Neural cell (in vitro differentiated cells): ENCODE data around the gene HRH1. TPM values are rescaled to one million over a fixed set of nuclear protein-coding genes. Genes with fewer than 3 reads are reported as not detected.

ENCODE experiments used
- H2AFZ ChIP-seq: fragments of 200-600, 300-800 bp; sonication (generic), shearing (Covaris generic); 2 replicates; pipeline ENCODE4 v1.6.0; 2014; ENCODE audit warnings: low read depth, mild to moderate bottlenecking, antibody characterized with exemption, low read length, moderate library complexity
- H3F3A ChIP-seq: fragments of 200-600 bp; shearing (Covaris generic); 2 replicates; pipeline ENCODE4 v1.6.1; 2016; ENCODE audit warnings: mild to moderate bottlenecking, moderate library complexity, mixed read lengths, antibody characterized with exemption, low read length; ENCODE audit not compliant: insufficient read depth, poor library complexity, severe bottlenecking
- H3K27ac ChIP-seq: fragments of 200-600, 300-800 bp; sonication (generic), shearing (Covaris generic); 2 replicates; pipeline ENCODE4 v1.5.1; 2014; ENCODE audit warnings: mild to moderate bottlenecking, low read length, moderate library complexity
- H3K27me3 ChIP-seq: fragments of 300-800, 200-600 bp; sonication (generic), shearing (Covaris generic); 2 replicates; pipeline ENCODE4 v1.6.0; 2014; ENCODE audit warnings: mild to moderate bottlenecking, low read depth, low read length, moderate library complexity; ENCODE audit not compliant: insufficient read depth
- H3K36me3 ChIP-seq: fragments of 300-800, 200-600 bp; sonication (generic), shearing (Covaris generic); 2 replicates; pipeline ENCODE4 v1.5.1; 2014; ENCODE audit warnings: mild to moderate bottlenecking, antibody characterized with exemption, low read length, moderate library complexity; ENCODE audit not compliant: insufficient read depth
- H3K4me2 ChIP-seq: fragments of 300-800, 200-600 bp; sonication (generic), shearing (Covaris generic); 2 replicates; pipeline ENCODE4 v1.6.0; 2014; ENCODE audit warnings: mild to moderate bottlenecking, low read length
- H3K4me3 ChIP-seq: fragments of 300-800, 200-600 bp; sonication (generic), shearing (Covaris generic); 2 replicates; pipeline ENCODE4 v1.5.1; 2014; ENCODE audit warnings: mild to moderate bottlenecking, low read length, moderate library complexity
- H3K79me2 ChIP-seq: fragments of 200-600 bp; shearing (Covaris generic); replicated peaks from 2 replicates; pipeline ENCODE4 v1.6.0; 2014; ENCODE audit warnings: mild to moderate bottlenecking, low read length, moderate library complexity; ENCODE audit not compliant: insufficient read depth
- H3K9ac ChIP-seq: fragments of 300-800, 200-600 bp; sonication (generic), shearing (Covaris generic); 2 replicates; pipeline ENCODE4 v1.6.1; 2016; ENCODE audit warnings: mild to moderate bottlenecking, low read length, mixed read lengths
- H3K9me2 ChIP-seq: fragments of 200-600 bp; shearing (Covaris generic); 2 replicates; pipeline ENCODE4 v1.6.1; 2016; ENCODE audit warnings: mild to moderate bottlenecking, low read length, mixed read lengths; ENCODE audit not compliant: insufficient read depth
- H3K9me3 ChIP-seq: fragments of 200-600, 300-800 bp; sonication (generic), shearing (Covaris generic); 2 replicates; pipeline ENCODE4 v1.6.1; 2016; ENCODE audit warnings: mild to moderate bottlenecking, mixed run types, low read length, moderate library complexity, mixed read lengths
- H4K20me1 ChIP-seq: fragments of 200-600 bp; shearing (Covaris generic); 2 replicates; pipeline ENCODE4 v1.6.1; 2016; ENCODE audit warnings: mild to moderate bottlenecking, mixed run types; ENCODE audit not compliant: insufficient read depth
- EP300 ChIP-seq: fragments of 450-650 bp; conservative IDR thresholded peaks from 2 replicates; pipeline ENCODE4 v1.6.1; 2014; ENCODE audit warnings: antibody characterized with exemption, mild to moderate bottlenecking, moderate library complexity; ENCODE audit not compliant: poor library complexity, severe bottlenecking
- EZH2 ChIP-seq: fragments of 200-600, 300-800 bp; shearing (Covaris generic), sonication (generic); IDR thresholded peaks from 2 replicates; pipeline ENCODE4 v1.6.1; 2014; ENCODE audit warnings: antibody characterized with exemption, low read length, borderline replicate concordance, mild to moderate bottlenecking; ENCODE audit not compliant: insufficient read depth, poor library complexity, severe bottlenecking
- MXI1 ChIP-seq: fragments of 450-650 bp; conservative IDR thresholded peaks from 2 replicates; pipeline ENCODE4 v1.6.1; 2014; ENCODE audit warnings: antibody characterized with exemption, mild to moderate bottlenecking; ENCODE audit not compliant: poor library complexity, severe bottlenecking
- POLR2AphosphoS5 ChIP-seq: IDR thresholded peaks from 2 replicates; pipeline ENCODE4 v1.6.1; 2012
- RAD21 ChIP-seq: fragments of 450-650 bp; conservative IDR thresholded peaks from 2 replicates; pipeline ENCODE4 v1.6.1; 2014; ENCODE audit warnings: antibody characterized with exemption, mild to moderate bottlenecking, moderate library complexity
- SMC3 ChIP-seq: fragments of 450-650 bp; conservative IDR thresholded peaks from 2 replicates; pipeline ENCODE4 v1.6.1; 2014; ENCODE audit warnings: antibody characterized with exemption, mild to moderate bottlenecking, moderate library complexity; ENCODE audit not compliant: poor library complexity
- TAF1 ChIP-seq: IDR thresholded peaks from 2 replicates; pipeline ENCODE4 v1.6.1; 2012; ENCODE audit warnings: low read depth
- polyA plus RNA-seq: library from polyadenylated mRNA; depleted of rRNA; stranded (reverse); fragments of >200 nt; gene quantifications from 2 replicates; pipeline ENCODE4 v1.2.3, GENCODE V29; 2014
- TF ChIP-seq, protein P1 (sequence below): fragments of 450-650 bp; IDR thresholded peaks from 2 replicates; pipeline ENCODE4 v1.5.1; 2014; ENCODE audit warnings: antibody characterized with exemption, mild to moderate bottlenecking, moderate library complexity; ENCODE audit not compliant: poor library complexity, severe bottlenecking
- TF ChIP-seq, protein P2 (sequence below): IDR thresholded peaks from 2 replicates; pipeline ENCODE4 v1.6.1; 2012; ENCODE audit warnings: borderline replicate concordance

The HRH1 gene
- polyA plus RNA-seq, 1 donor from 2014 or later, result 0.06 TPM

GRCh38 chr3:11199902-11200845, 45.9 kb downstream of the HRH1 start:
- H2AFZ ChIP-seq, result no peak overlapping the region
- H3K4me3 ChIP-seq, result no peak overlapping the region
- no peaks in the 10 kb centered on the region for H4K20me1 ChIP-seq
- H3K27me3 ChIP-seq, result no peaks in the 10 kb centered on the region
- no peak overlapping the region for H3K9ac ChIP-seq
- no peaks in the 10 kb centered on the region for H3F3A ChIP-seq
- no peaks in the 10 kb centered on the region for H3K36me3 ChIP-seq
- H3K9me3 ChIP-seq, result no peaks in the 10 kb centered on the region
- H3K79me2 ChIP-seq, result no peaks in the 10 kb centered on the region
- H3K9me2 ChIP-seq, result no peaks in the 10 kb centered on the region
- H3K4me2 ChIP-seq, result no peak overlapping the region
- TF ChIP-seq, protein P1, sequence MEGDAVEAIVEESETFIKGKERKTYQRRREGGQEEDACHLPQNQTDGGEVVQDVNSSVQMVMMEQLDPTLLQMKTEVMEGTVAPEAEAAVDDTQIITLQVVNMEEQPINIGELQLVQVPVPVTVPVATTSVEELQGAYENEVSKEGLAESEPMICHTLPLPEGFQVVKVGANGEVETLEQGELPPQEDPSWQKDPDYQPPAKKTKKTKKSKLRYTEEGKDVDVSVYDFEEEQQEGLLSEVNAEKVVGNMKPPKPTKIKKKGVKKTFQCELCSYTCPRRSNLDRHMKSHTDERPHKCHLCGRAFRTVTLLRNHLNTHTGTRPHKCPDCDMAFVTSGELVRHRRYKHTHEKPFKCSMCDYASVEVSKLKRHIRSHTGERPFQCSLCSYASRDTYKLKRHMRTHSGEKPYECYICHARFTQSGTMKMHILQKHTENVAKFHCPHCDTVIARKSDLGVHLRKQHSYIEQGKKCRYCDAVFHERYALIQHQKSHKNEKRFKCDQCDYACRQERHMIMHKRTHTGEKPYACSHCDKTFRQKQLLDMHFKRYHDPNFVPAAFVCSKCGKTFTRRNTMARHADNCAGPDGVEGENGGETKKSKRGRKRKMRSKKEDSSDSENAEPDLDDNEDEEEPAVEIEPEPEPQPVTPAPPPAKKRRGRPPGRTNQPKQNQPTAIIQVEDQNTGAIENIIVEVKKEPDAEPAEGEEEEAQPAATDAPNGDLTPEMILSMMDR, result no peak
- TF ChIP-seq MXI1 (no peak), EZH2 (no peak), TAF1 (no peak), POLR2AphosphoS5 (no peak), EP300 (no peak), SMC3 (no peak), RAD21 (no peak)
- TF ChIP-seq, protein P2, sequence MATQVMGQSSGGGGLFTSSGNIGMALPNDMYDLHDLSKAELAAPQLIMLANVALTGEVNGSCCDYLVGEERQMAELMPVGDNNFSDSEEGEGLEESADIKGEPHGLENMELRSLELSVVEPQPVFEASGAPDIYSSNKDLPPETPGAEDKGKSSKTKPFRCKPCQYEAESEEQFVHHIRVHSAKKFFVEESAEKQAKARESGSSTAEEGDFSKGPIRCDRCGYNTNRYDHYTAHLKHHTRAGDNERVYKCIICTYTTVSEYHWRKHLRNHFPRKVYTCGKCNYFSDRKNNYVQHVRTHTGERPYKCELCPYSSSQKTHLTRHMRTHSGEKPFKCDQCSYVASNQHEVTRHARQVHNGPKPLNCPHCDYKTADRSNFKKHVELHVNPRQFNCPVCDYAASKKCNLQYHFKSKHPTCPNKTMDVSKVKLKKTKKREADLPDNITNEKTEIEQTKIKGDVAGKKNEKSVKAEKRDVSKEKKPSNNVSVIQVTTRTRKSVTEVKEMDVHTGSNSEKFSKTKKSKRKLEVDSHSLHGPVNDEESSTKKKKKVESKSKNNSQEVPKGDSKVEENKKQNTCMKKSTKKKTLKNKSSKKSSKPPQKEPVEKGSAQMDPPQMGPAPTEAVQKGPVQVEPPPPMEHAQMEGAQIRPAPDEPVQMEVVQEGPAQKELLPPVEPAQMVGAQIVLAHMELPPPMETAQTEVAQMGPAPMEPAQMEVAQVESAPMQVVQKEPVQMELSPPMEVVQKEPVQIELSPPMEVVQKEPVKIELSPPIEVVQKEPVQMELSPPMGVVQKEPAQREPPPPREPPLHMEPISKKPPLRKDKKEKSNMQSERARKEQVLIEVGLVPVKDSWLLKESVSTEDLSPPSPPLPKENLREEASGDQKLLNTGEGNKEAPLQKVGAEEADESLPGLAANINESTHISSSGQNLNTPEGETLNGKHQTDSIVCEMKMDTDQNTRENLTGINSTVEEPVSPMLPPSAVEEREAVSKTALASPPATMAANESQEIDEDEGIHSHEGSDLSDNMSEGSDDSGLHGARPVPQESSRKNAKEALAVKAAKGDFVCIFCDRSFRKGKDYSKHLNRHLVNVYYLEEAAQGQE, result no peak
- H3K27ac ChIP-seq, result no peak overlapping the region

DNA sequence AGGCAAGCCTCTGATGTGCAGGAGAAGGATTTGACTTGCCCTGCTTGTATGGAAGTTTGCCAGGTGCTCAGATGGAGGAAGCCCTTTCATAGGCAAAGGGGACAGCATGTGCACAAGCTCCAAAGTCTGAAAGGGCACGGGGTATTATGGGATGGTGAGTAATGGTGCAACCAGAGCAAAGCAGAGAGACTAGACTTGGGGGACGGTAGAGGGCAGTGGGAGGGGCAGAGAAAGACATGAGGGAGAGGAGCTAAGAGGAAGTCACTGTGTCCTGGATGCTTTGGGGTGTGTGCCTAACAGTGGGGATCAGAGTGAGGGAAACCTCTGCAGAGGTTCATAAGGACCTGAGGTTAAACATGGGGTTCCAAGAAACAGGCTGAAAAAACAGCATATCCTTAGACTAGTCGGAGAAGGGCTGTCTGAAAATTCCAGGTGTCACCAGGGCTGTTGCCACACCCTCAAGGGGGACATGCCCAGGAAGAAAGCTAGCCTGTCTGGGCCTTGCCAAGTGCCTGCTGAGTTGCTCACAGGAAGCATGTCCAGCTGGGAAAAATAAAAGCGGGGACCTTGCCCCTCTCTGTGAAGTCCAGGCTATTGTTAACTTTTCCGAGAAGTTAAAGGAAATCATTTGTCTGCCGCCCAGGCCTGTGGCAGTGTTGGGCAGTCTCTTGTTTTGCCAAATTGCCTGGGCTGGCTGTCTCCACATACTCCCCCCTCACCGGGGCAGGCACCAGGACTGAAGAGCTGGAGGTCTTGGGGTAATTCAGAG, 47.1 kb downstream of the HRH1 start:
- Histone ChIP-seq H3F3A (no peaks in the 10 kb centered on the region), H3K9ac (no peak overlapping the region), H4K20me1 (no peaks in the 10 kb centered on the region), H3K9me2 (no peaks in the 10 kb centered on the region), H3K27me3 (no peaks in the 10 kb centered on the region), H3K27ac (no peak overlapping the region), H3K4me2 (no peak overlapping the region), H3K9me3 (no peaks in the 10 kb centered on the region), H2AFZ (no peak overlapping the region), H3K4me3 (no peak overlapping the region), H3K79me2 (no peaks in the 10 kb centered on the region), H3K36me3 (no peaks in the 10 kb centered on the region)
- TF ChIP-seq MXI1, result no peak
- no peak for TF ChIP-seq SMC3
- TF ChIP-seq POLR2AphosphoS5, result no peak
- TF ChIP-seq, protein P2, result no peak
- TF ChIP-seq EP300, result no peak
- no peak for TF ChIP-seq TAF1
- TF ChIP-seq EZH2, result no peak
- TF ChIP-seq, protein P1, result no peak
- TF ChIP-seq RAD21, result no peak
